ENCODE measurements around the gene KCNJ15.

Gene KCNJ15

DNA sequence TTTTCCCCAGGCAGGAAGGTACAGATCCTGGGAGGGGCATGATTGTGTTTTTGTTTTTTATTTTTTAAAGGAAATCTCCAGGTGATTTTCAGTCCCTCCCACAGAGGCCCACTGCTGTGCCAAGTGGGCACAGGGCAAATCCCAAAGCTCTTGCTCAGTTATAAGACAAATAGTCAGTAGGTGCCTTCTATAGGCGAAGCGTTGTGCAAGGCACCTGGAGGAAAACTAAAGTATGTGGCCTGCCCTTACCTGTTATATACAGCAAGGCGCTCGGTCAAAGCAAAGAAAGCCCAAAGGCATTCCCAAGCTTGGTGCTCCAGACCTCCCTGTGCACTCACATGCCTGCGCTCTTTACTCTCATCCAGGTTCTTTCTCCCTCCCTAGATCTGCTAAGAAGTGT lies 81.0 kb downstream of the KCNJ15 start (continued):
- TF ChIP-seq PPARA (CRISPR knock-in tag; IDR thresholded peaks at IDR 0.05; ENCODE audit: borderline replicate concordance) (no peak), ARNTL (CRISPR knock-in tag; IDR thresholded peaks at IDR 0.05; ENCODE audit: borderline replicate concordance, low read depth) (no peak), CREB5 (CRISPR knock-in tag; IDR thresholded peaks at IDR 0.05; ENCODE audit: low read depth) (no peak), ESRRG (CRISPR knock-in tag; IDR thresholded peaks at IDR 0.05) (no peak), BACH2 (CRISPR knock-in tag; IDR thresholded peaks at IDR 0.05; ENCODE audit: borderline replicate concordance) (no peak)
- TF ChIP-seq, protein P1, sequence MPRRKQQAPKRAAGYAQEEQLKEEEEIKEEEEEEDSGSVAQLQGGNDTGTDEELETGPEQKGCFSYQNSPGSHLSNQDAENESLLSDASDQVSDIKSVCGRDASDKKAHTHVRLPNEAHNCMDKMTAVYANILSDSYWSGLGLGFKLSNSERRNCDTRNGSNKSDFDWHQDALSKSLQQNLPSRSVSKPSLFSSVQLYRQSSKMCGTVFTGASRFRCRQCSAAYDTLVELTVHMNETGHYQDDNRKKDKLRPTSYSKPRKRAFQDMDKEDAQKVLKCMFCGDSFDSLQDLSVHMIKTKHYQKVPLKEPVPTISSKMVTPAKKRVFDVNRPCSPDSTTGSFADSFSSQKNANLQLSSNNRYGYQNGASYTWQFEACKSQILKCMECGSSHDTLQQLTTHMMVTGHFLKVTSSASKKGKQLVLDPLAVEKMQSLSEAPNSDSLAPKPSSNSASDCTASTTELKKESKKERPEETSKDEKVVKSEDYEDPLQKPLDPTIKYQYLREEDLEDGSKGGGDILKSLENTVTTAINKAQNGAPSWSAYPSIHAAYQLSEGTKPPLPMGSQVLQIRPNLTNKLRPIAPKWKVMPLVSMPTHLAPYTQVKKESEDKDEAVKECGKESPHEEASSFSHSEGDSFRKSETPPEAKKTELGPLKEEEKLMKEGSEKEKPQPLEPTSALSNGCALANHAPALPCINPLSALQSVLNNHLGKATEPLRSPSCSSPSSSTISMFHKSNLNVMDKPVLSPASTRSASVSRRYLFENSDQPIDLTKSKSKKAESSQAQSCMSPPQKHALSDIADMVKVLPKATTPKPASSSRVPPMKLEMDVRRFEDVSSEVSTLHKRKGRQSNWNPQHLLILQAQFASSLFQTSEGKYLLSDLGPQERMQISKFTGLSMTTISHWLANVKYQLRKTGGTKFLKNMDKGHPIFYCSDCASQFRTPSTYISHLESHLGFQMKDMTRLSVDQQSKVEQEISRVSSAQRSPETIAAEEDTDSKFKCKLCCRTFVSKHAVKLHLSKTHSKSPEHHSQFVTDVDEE (CRISPR knock-in tag; IDR thresholded peaks at IDR 0.05) = no peak

DNA sequence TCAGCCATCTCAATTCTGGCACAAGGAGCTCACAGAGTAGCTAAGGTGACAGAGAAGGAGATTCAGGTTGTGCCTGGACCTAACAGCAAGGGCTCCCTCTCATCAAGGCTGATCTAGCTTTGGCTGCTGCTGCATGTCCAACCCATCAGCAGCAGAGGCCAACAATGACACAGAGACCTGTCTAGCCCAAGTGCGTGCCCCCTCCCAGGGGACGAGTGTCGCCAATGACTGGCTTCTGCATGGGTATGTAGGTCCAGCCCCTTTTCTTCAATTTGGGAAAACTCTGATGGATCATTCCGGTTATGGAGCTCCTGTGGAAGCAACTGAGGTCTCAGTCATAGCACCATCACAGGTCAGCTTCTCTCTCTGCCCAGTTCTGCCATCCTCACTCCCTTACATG lies 83.3 kb downstream of the KCNJ15 start:
- no peak for ATAC-seq
- no peak for TF ChIP-seq ZNF8 (CRISPR knock-in tag; IDR thresholded peaks at IDR 0.05)
- no peak for TF ChIP-seq ZNF565 (CRISPR knock-in tag; conservative IDR thresholded peaks at IDR 0.05; ENCODE audit: low read depth)
- TF ChIP-seq BACH2 (CRISPR knock-in tag; IDR thresholded peaks at IDR 0.05; ENCODE audit: borderline replicate concordance) = no peak
- TF ChIP-seq, protein P2, sequence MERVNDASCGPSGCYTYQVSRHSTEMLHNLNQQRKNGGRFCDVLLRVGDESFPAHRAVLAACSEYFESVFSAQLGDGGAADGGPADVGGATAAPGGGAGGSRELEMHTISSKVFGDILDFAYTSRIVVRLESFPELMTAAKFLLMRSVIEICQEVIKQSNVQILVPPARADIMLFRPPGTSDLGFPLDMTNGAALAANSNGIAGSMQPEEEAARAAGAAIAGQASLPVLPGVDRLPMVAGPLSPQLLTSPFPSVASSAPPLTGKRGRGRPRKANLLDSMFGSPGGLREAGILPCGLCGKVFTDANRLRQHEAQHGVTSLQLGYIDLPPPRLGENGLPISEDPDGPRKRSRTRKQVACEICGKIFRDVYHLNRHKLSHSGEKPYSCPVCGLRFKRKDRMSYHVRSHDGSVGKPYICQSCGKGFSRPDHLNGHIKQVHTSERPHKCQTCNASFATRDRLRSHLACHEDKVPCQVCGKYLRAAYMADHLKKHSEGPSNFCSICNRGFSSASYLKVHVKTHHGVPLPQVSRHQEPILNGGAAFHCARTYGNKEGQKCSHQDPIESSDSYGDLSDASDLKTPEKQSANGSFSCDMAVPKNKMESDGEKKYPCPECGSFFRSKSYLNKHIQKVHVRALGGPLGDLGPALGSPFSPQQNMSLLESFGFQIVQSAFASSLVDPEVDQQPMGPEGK (CRISPR knock-in tag; IDR thresholded peaks at IDR 0.05; ENCODE audit: borderline replicate concordance) = no peak
- no peak for TF ChIP-seq CREB5 (CRISPR knock-in tag; IDR thresholded peaks at IDR 0.05; ENCODE audit: low read depth)
- no peak for TF ChIP-seq CSDC2 (CRISPR knock-in tag; IDR thresholded peaks at IDR 0.05)
- no peak for TF ChIP-seq RARB (CRISPR knock-in tag; IDR thresholded peaks at IDR 0.05)
- TF ChIP-seq, protein P3, sequence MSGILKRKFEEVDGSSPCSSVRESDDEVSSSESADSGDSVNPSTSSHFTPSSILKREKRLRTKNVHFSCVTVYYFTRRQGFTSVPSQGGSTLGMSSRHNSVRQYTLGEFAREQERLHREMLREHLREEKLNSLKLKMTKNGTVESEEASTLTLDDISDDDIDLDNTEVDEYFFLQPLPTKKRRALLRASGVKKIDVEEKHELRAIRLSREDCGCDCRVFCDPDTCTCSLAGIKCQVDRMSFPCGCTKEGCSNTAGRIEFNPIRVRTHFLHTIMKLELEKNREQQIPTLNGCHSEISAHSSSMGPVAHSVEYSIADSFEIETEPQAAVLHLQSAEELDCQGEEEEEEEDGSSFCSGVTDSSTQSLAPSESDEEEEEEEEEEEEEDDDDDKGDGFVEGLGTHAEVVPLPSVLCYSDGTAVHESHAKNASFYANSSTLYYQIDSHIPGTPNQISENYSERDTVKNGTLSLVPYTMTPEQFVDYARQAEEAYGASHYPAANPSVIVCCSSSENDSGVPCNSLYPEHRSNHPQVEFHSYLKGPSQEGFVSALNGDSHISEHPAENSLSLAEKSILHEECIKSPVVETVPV (CRISPR knock-in tag; IDR thresholded peaks at IDR 0.05) = no peak
- no peak for TF ChIP-seq ZNF70 (CRISPR knock-in tag; IDR thresholded peaks at IDR 0.05)
- TF ChIP-seq, protein P4, sequence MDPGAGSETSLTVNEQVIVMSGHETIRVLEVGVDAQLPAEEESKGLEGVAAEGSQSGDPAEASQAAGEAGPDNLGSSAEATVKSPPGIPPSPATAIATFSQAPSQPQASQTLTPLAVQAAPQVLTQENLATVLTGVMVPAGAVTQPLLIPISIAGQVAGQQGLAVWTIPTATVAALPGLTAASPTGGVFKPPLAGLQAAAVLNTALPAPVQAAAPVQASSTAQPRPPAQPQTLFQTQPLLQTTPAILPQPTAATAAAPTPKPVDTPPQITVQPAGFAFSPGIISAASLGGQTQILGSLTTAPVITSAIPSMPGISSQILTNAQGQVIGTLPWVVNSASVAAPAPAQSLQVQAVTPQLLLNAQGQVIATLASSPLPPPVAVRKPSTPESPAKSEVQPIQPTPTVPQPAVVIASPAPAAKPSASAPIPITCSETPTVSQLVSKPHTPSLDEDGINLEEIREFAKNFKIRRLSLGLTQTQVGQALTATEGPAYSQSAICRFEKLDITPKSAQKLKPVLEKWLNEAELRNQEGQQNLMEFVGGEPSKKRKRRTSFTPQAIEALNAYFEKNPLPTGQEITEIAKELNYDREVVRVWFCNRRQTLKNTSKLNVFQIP (CRISPR knock-in tag; IDR thresholded peaks at IDR 0.05; ENCODE audit: borderline replicate concordance, low read depth) = no peak
- TF ChIP-seq OSR1 (CRISPR knock-in tag; IDR thresholded peaks at IDR 0.05) = no peak
- no peak for TF ChIP-seq TCF4 (CRISPR knock-in tag; IDR thresholded peaks at IDR 0.05; ENCODE audit: borderline replicate concordance)
- TF ChIP-seq ZC3H10 (CRISPR knock-in tag; IDR thresholded peaks at IDR 0.05) = no peak
- no peak for TF ChIP-seq TOX (CRISPR knock-in tag; IDR thresholded peaks at IDR 0.05; ENCODE audit: borderline replicate concordance)
- TF ChIP-seq ZFP3 (CRISPR knock-in tag; IDR thresholded peaks at IDR 0.05) = no peak
- no peak for TF ChIP-seq ZFP30 (CRISPR knock-in tag; IDR thresholded peaks at IDR 0.05)
- TF ChIP-seq GLIS3 (CRISPR knock-in tag; IDR thresholded peaks at IDR 0.05) = no peak

Measured in SK-N-SH treated with all-trans-retinoic acid at 6 μM for 48 hours (cell line).